ENCODE results near the gene WWC2.
"Not testable (repeated sequence)": the region's sequence is repeated elsewhere in the genome, so short reads cannot be mapped to it uniquely, and the experiment has no call there.

DNA sequence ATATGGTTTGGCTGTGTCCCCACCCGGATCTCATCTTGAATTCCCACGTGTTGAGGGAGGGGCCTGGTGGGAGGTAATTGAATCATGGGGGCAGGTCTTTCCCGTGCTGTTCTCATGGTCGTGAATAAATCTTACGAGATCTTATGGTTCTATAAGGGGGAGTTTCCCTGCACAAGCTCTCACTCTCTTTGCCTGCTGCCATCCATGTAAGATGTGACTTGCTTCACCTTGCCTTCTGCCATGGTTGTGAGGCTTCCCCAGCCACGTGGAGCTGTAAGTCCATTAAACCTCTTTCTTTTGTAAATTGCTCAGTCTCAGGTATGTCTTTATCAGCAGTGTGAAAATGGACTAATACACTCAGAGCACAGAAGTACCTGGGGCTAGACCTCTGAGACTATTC lies 227.3 kb downstream of the WWC2 start:
- TF ChIP-seq POLR2AphosphoS5 (IDR thresholded peaks at IDR 0.05): not testable (repeated sequence)
- TF ChIP-seq, protein P1, sequence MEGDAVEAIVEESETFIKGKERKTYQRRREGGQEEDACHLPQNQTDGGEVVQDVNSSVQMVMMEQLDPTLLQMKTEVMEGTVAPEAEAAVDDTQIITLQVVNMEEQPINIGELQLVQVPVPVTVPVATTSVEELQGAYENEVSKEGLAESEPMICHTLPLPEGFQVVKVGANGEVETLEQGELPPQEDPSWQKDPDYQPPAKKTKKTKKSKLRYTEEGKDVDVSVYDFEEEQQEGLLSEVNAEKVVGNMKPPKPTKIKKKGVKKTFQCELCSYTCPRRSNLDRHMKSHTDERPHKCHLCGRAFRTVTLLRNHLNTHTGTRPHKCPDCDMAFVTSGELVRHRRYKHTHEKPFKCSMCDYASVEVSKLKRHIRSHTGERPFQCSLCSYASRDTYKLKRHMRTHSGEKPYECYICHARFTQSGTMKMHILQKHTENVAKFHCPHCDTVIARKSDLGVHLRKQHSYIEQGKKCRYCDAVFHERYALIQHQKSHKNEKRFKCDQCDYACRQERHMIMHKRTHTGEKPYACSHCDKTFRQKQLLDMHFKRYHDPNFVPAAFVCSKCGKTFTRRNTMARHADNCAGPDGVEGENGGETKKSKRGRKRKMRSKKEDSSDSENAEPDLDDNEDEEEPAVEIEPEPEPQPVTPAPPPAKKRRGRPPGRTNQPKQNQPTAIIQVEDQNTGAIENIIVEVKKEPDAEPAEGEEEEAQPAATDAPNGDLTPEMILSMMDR (IDR thresholded peaks at IDR 0.05 in 8 of 11, conservative IDR thresholded peaks at IDR 0.05 in 3 of 11): not testable (repeated sequence)
